ENCODE measurements around the gene SLC25A1.

DNA sequence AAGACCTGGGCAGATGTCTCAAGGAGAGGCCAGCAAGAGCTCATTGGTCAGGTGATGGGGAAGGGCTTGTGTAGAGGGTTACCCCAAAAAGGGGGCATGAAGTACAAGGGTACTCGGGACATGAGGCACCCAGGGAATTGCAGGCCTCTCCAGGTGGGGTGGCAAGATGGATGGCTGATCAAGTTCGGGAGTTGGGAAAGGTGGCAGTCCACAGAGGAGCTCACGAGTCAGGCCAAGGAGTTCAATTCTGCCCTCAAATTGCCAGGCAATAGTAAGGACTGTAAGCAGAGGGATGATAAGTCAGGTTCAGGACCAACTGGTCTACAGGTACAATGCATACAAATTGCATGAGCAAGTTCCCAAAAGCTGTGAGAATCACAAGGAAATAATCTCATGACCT is 42.3 kb upstream of the SLC25A1 start:
- TF ChIP-seq, protein P1, sequence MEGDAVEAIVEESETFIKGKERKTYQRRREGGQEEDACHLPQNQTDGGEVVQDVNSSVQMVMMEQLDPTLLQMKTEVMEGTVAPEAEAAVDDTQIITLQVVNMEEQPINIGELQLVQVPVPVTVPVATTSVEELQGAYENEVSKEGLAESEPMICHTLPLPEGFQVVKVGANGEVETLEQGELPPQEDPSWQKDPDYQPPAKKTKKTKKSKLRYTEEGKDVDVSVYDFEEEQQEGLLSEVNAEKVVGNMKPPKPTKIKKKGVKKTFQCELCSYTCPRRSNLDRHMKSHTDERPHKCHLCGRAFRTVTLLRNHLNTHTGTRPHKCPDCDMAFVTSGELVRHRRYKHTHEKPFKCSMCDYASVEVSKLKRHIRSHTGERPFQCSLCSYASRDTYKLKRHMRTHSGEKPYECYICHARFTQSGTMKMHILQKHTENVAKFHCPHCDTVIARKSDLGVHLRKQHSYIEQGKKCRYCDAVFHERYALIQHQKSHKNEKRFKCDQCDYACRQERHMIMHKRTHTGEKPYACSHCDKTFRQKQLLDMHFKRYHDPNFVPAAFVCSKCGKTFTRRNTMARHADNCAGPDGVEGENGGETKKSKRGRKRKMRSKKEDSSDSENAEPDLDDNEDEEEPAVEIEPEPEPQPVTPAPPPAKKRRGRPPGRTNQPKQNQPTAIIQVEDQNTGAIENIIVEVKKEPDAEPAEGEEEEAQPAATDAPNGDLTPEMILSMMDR (conservative IDR thresholded peaks at IDR 0.05; ENCODE audit: low read depth, low read length), result no peak
- no peak for TF ChIP-seq EZH2phosphoT487 (IDR thresholded peaks at IDR 0.05; ENCODE audit: borderline replicate concordance, low read length)
